ENCODE results near the gene RNF212. TPM values are rescaled to one million over a fixed set of nuclear protein-coding genes. Genes with fewer than 3 reads are reported as not detected.

Gene RNF212
- total and polyA plus RNA-seq, 9 of the 15 experiments (the other 6 are each of a cell fraction or from before 2014, with no cell fraction given): 0.04 TPM; not detected in 8

DNA sequence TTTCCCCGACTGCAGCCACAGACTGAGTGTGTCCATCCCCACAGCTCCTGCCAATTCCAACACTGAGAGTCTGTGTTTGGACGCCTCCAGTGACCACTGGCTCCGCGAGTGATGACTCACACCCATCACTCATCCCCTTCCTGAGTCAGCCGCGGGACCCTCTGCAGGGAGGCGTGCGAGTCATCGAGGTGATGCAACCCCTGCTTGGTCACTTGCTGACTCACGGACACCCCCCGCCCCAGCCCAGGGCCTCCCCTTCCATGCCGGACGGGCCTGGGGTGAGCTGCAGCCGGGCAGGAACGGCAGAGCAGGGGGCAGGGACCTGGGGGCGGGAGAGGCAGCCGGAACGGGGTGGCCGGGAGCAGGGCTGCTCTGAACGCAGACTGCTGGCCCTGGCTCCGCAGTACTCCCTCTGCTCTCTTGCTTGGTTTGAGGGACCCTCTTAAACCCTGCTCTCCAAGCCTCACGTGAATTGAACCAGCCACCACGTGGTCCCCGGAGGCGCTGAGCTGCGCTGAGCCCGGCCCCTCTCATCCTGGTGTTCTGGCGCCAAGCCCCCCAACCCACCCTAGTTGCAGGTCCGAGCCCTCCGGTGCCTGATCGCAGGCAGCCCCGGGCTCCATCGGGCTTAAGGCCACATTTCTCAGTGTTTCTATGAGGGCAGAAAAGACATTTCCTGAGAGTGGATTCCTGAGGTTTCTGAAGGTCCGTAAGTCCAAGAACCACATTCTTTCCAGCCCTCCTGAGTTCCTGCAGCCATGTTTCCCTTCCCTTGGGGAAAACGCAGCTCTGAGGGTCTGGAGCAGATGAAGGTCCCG, 69.5 kb downstream of the RNF212 start (continued):
- TF ChIP-seq, protein P1, sequence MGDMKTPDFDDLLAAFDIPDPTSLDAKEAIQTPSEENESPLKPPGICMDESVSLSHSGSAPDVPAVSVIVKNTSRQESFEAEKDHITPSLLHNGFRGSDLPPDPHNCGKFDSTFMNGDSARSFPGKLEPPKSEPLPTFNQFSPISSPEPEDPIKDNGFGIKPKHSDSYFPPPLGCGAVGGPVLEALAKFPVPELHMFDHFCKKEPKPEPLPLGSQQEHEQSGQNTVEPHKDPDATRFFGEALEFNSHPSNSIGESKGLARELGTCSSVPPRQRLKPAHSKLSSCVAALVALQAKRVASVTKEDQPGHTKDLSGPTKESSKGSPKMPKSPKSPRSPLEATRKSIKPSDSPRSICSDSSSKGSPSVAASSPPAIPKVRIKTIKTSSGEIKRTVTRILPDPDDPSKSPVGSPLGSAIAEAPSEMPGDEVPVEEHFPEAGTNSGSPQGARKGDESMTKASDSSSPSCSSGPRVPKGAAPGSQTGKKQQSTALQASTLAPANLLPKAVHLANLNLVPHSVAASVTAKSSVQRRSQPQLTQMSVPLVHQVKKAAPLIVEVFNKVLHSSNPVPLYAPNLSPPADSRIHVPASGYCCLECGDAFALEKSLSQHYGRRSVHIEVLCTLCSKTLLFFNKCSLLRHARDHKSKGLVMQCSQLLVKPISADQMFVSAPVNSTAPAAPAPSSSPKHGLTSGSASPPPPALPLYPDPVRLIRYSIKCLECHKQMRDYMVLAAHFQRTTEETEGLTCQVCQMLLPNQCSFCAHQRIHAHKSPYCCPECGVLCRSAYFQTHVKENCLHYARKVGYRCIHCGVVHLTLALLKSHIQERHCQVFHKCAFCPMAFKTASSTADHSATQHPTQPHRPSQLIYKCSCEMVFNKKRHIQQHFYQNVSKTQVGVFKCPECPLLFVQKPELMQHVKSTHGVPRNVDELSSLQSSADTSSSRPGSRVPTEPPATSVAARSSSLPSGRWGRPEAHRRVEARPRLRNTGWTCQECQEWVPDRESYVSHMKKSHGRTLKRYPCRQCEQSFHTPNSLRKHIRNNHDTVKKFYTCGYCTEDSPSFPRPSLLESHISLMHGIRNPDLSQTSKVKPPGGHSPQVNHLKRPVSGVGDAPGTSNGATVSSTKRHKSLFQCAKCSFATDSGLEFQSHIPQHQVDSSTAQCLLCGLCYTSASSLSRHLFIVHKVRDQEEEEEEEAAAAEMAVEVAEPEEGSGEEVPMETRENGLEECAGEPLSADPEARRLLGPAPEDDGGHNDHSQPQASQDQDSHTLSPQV (IDR thresholded peaks at IDR 0.05): peak; percentile 98
- peak; percentile 94 for TF ChIP-seq L3MBTL2 (IDR thresholded peaks at IDR 0.05)
- TF ChIP-seq, protein P2, sequence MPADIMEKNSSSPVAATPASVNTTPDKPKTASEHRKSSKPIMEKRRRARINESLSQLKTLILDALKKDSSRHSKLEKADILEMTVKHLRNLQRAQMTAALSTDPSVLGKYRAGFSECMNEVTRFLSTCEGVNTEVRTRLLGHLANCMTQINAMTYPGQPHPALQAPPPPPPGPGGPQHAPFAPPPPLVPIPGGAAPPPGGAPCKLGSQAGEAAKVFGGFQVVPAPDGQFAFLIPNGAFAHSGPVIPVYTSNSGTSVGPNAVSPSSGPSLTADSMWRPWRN (IDR thresholded peaks at IDR 0.05; ENCODE audit: low read depth): peak; percentile 75; the same call in 1 of the 2 replicates
- TF ChIP-seq TEAD4 (IDR thresholded peaks at IDR 0.05; ENCODE audit: low read length): no peak
- peak; percentile 76 for TF ChIP-seq TEAD4 (CRISPR knock-in tag; IDR thresholded peaks at IDR 0.05; ENCODE audit: borderline replicate concordance)
- peak; percentile 100 for TF ChIP-seq TAF9B (IDR thresholded peaks at IDR 0.05; ENCODE audit: partially characterized antibody)
- TF ChIP-seq BACH1 (tag; IDR thresholded peaks at IDR 0.05): peak; percentile 93
- peak; percentile 59 for TF ChIP-seq MAFF (IDR thresholded peaks at IDR 0.05; ENCODE audit: low read length)
- no peak for TF ChIP-seq ARID2 (IDR thresholded peaks at IDR 0.05)
- TF ChIP-seq MYNN (IDR thresholded peaks at IDR 0.05): peak; percentile 96
- no peak for TF ChIP-seq MYNN (CRISPR knock-in tag; IDR thresholded peaks at IDR 0.05)
- TF ChIP-seq ZNF23 (CRISPR knock-in tag; IDR thresholded peaks at IDR 0.05): 0 out of 2 replicates have a peak, but pooled peaks have one; percentile 27
- TF ChIP-seq SMARCA5 (IDR thresholded peaks at IDR 0.05): no peak
- TF ChIP-seq, protein P3, sequence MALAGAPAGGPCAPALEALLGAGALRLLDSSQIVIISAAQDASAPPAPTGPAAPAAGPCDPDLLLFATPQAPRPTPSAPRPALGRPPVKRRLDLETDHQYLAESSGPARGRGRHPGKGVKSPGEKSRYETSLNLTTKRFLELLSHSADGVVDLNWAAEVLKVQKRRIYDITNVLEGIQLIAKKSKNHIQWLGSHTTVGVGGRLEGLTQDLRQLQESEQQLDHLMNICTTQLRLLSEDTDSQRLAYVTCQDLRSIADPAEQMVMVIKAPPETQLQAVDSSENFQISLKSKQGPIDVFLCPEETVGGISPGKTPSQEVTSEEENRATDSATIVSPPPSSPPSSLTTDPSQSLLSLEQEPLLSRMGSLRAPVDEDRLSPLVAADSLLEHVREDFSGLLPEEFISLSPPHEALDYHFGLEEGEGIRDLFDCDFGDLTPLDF (CRISPR knock-in tag; IDR thresholded peaks at IDR 0.05): peak; percentile 64; the same call in 1 of the 2 replicates
- TF ChIP-seq ZNF668 (CRISPR knock-in tag; IDR thresholded peaks at IDR 0.05): peak; percentile 73; the same call in 1 of the 2 replicates
- TF ChIP-seq HMGN3 (IDR thresholded peaks at IDR 0.05; ENCODE audit: borderline replicate concordance, extremely low read depth, insufficient read length, low read depth, low read length): peak; percentile 97
- no peak for TF ChIP-seq KLF6 (CRISPR knock-in tag; IDR thresholded peaks at IDR 0.05; ENCODE audit: borderline replicate concordance)
- TF ChIP-seq MYC (IDR thresholded peaks at IDR 0.05; ENCODE audit: low read depth, low read length): peak; percentile 94
- TF ChIP-seq MYC (CRISPR knock-in tag; IDR thresholded peaks at IDR 0.05; ENCODE audit: borderline replicate concordance, low read depth): 0 out of 2 replicates have a peak, but pooled peaks have one; percentile 46
- TF ChIP-seq FOXM1 (IDR thresholded peaks at IDR 0.05; ENCODE audit: low read depth): no peak
- TF ChIP-seq FOXM1 (CRISPR knock-in tag; IDR thresholded peaks at IDR 0.05; ENCODE audit: low read depth): no peak
- TF ChIP-seq ZKSCAN8 (CRISPR knock-in tag; IDR thresholded peaks at IDR 0.05): 0 out of 2 replicates have a peak, but pooled peaks have one; percentile 47
- no peak for TF ChIP-seq ZNF347 (CRISPR knock-in tag; IDR thresholded peaks at IDR 0.05; ENCODE audit: low read depth)

Data from K562 (cell line).